Endothelial cell of umbilical vein (primary cell): ENCODE results near the gene PRM3. TPM values are rescaled to one million over a fixed set of nuclear protein-coding genes. Genes with fewer than 3 reads are reported as not detected.

Experiments used
- BruUV-seq: library from RNA; stranded (reverse); fragments of 400-500 nt; replicated peaks from 2 replicates; lab custom pipeline; 2021; lab: Mats Ljungman, UMichigan
- CTCF ChIA-PET: fragments of 300-600, 350-600 bp; sonication (Branson Sonifier 250); formaldehyde crosslinking; loops from one replicate; lab custom pipeline; 2021; ENCODE audit warnings: antibody characterized with exemption, inconsistent platforms; lab: Charles Lee
- POLR2A ChIA-PET: fragments of 300-600, 350-600 bp; sonication (Branson Sonifier 250); formaldehyde crosslinking; loops from one replicate; lab custom pipeline; 2021; ENCODE audit warnings: antibody characterized with exemption, inconsistent platforms; lab: Charles Lee
- DNase-seq: peaks from one replicate; pipeline ENCODE4 v3.0.0-alpha.2; 2011; ENCODE audit warnings: low read depth, low spot score
- FAIRE-seq: peaks from 2 replicates; lab custom pipeline; 2011; peaks lifted over from hg19 to GRCh38; lab: Jason Lieb, UNC
- H2AFZ ChIP-seq: 2 replicates; pipeline ENCODE4 v1.6.0; 2012; ENCODE audit warnings: low read depth, low read length, control low read depth, inconsistent platforms
- H3K27ac ChIP-seq: 2 replicates; pipeline ENCODE4 v1.5.1; 2011; ENCODE audit warnings: low read depth, mild to moderate bottlenecking, control low read depth, low read length, moderate library complexity; ENCODE audit not compliant: insufficient read depth
- H3K27me3 ChIP-seq, 2 experiments: 2 replicates each; pipeline versions ENCODE4 v1.6.0 to v1.6.1; 2011; ENCODE audit warnings: low read length in 2 of 2, mixed read lengths in 1 of 2; ENCODE audit not compliant: control insufficient read depth in 2 of 2, insufficient read depth in 2 of 2
- H3K36me3 ChIP-seq, 2 experiments: 2 replicates in 1 of 2; 3 replicates in 1 of 2; pipeline ENCODE4 v1.5.1; 2011; ENCODE audit warnings: low read length in 2 of 2, mild to moderate bottlenecking in 1 of 2, moderate library complexity in 1 of 2; ENCODE audit not compliant: control insufficient read depth in 2 of 2, insufficient read depth in 2 of 2; ENCODE audit errors: extremely low read depth in 1 of 2
- H3K4me1 ChIP-seq: 3 replicates; pipeline ENCODE4 v1.5.1; 2011; ENCODE audit warnings: mild to moderate bottlenecking, low read length; ENCODE audit not compliant: control insufficient read depth, insufficient read depth; ENCODE audit errors: extremely low read depth
- H3K4me2 ChIP-seq: 2 replicates; pipeline ENCODE4 v1.6.1; 2011; ENCODE audit warnings: low read length, control low read depth, mixed read lengths; ENCODE audit not compliant: insufficient read depth
- H3K4me3 ChIP-seq, 3 experiments: fragments of 200-600 bp in 1 of 3; sonication (generic), shearing (Covaris generic) in 1 of 3; replicated peaks in 1 of 3; 2 replicates each; pipeline ENCODE4 v1.5.1; 2011 to 2016; ENCODE audit warnings: control low read depth in 3 of 3, low read length in 3 of 3, mild to moderate bottlenecking in 2 of 3, inconsistent platforms in 1 of 3, low read depth in 1 of 3, moderate library complexity in 1 of 3; ENCODE audit not compliant: insufficient read depth in 1 of 3
- H3K79me2 ChIP-seq: 2 replicates; pipeline ENCODE4 v1.6.0; 2012; ENCODE audit warnings: low read length, inconsistent platforms; ENCODE audit not compliant: control insufficient read depth, insufficient read depth
- H3K9ac ChIP-seq: replicated peaks from 2 replicates; pipeline ENCODE3; 2011; ENCODE audit warnings: low read length, control low read depth; ENCODE audit not compliant: insufficient read depth; ENCODE audit errors: extremely low read depth
- H3K9me1 ChIP-seq: replicated peaks from 3 replicates; pipeline ENCODE4 v1.6.0; 2011; ENCODE audit warnings: mild to moderate bottlenecking, low read length; ENCODE audit not compliant: control insufficient read depth, insufficient read depth; ENCODE audit errors: extremely low read depth
- H3K9me3 ChIP-seq: replicated peaks from 2 replicates; pipeline ENCODE4 v1.5.1; 2012; ENCODE audit warnings: low read length, inconsistent platforms; ENCODE audit not compliant: control insufficient read depth, insufficient read depth
- H4K20me1 ChIP-seq: replicated peaks from 2 replicates; pipeline ENCODE3; 2011; ENCODE audit warnings: mild to moderate bottlenecking, low read length; ENCODE audit not compliant: control insufficient read depth, insufficient read depth; ENCODE audit errors: extremely low read depth
- CTCF ChIP-seq, 2 donors: IDR thresholded peaks; 1 replicate in 1 of 2; 2 replicates in 1 of 2; pipeline ENCODE4 v1.5.1; 2011; ENCODE audit warnings: low read length in 2 of 2, mild to moderate bottlenecking in 2 of 2, moderate library complexity in 2 of 2, control low read depth in 1 of 2, inconsistent platforms in 1 of 2, low read depth in 1 of 2; ENCODE audit not compliant: insufficient read depth in 1 of 2; ENCODE audit errors: extremely low read depth in 1 of 2
- EZH2 ChIP-seq: IDR thresholded peaks from 2 replicates; pipeline ENCODE4 v1.6.1; 2012; ENCODE audit warnings: borderline replicate concordance, low read depth, mild to moderate bottlenecking, moderate library complexity, low read length, inconsistent platforms; ENCODE audit not compliant: severe bottlenecking
- FOS ChIP-seq: IDR thresholded peaks from 2 replicates; pipeline ENCODE4 v1.6.1; 2011; ENCODE audit warnings: mild to moderate bottlenecking, low read length, moderate library complexity, borderline replicate concordance; ENCODE audit not compliant: insufficient read depth
- GATA2 ChIP-seq: IDR thresholded peaks from 2 replicates; pipeline ENCODE4 v1.7.0; 2011; ENCODE audit warnings: low read depth, mild to moderate bottlenecking, moderate library complexity, mixed read lengths, low read length; ENCODE audit not compliant: insufficient read length, insufficient read depth
- JUN ChIP-seq: IDR thresholded peaks from 2 replicates; pipeline ENCODE4 v1.6.1; 2011; ENCODE audit warnings: borderline replicate concordance, low read depth; ENCODE audit not compliant: insufficient read length, insufficient read depth
- MYC ChIP-seq: IDR thresholded peaks from one replicate; pipeline ENCODE4 v1.6.1; 2011; ENCODE audit warnings: mild to moderate bottlenecking, low read depth, low read length
- POLR2A ChIP-seq: IDR thresholded peaks from 2 replicates; pipeline ENCODE4 v1.6.1; 2012; ENCODE audit warnings: low read depth, mild to moderate bottlenecking, control low read depth, low read length
- POLR2AphosphoS5 ChIP-seq: IDR thresholded peaks from 2 replicates; pipeline ENCODE4 v1.6.1; 2012; ENCODE audit warnings: low read depth, mild to moderate bottlenecking, control low read depth, low read length, moderate library complexity; ENCODE audit not compliant: insufficient read depth
- dilution Hi-C: fragments of 300-500 bp; cut with MboI; formaldehyde crosslinking; loops from one replicate; pipeline ENCODE4 v1.15.0; 2019; ENCODE audit warnings: low sequenced_read_pairs; ENCODE audit not compliant: extremely low pct_ligation_motif_present
- intact Hi-C: fragments of 100-400 bp; cut with micrococcal nuclease; formaldehyde crosslinking; loops from one replicate; pipeline ENCODE4 v1.10.0; 2022
- polyA plus RNA-seq, 4 experiments: library from polyadenylated mRNA; depleted of rRNA in 3 of 4; stranded (reverse) in 3 of 4; unstranded in 1 of 4; fragments of >200 nt; gene quantifications; 2 replicates each; pipeline versions ENCODE4 v1.2.1 to v1.2.3, GENCODE V29; 2011 to 2012; ENCODE audit warnings: missing spikeins in 1 of 4
- total RNA-seq: library from RNA; stranded (reverse); gene quantifications from 2 replicates; pipeline ENCODE4 v1.2.3, GENCODE V29; 2021
- TF ChIP-seq, protein P1 (sequence below): IDR thresholded peaks from 2 replicates; pipeline ENCODE4 v1.6.1; 2011; ENCODE audit not compliant: insufficient read depth, insufficient read length

PRM3 gene
- total and polyA plus RNA-seq, 2 donors (not counting 3 experiments of a cell fraction or from before 2014, with no cell fraction given) = not detected

- no peak overlapping the region for H3K27ac ChIP-seq
- H3K36me3 ChIP-seq = no peaks in the 10 kb centered on the region
- no peak overlapping the region for H3K4me2 ChIP-seq
- ChIA-PET CTCF (interaction anchor here (1.2 kb wide), 1 partner anchor 9 kb away, joined by 3 read pairs; no protein-coding TSS in a partner anchor), POLR2A (no interaction called here)
- no peaks in the 10 kb centered on the region for H3K9me1 ChIP-seq
- no TSS peak for BruUV-seq
- FAIRE-seq (no peak), DNase-seq (no peak)
- no peak overlapping the region for H2AFZ ChIP-seq
- intact Hi-C loops = no loop called here
- H3K27me3 ChIP-seq = peaks cover 3 to 5% of the 10 kb centered on the region in 2 experiments
- no peaks in the 10 kb centered on the region for H4K20me1 ChIP-seq
- dilution Hi-C loops = no loop called here
- H3K9me3 ChIP-seq = no peaks in the 10 kb centered on the region
- no peaks in the 10 kb centered on the region for H3K79me2 ChIP-seq
- no peak overlapping the region for H3K9ac ChIP-seq
- H3K4me3 ChIP-seq = no peak overlapping the region
- no peak for TF ChIP-seq EZH2
- no peak for TF ChIP-seq POLR2A
- no peak for TF ChIP-seq MYC
- TF ChIP-seq, protein P1, sequence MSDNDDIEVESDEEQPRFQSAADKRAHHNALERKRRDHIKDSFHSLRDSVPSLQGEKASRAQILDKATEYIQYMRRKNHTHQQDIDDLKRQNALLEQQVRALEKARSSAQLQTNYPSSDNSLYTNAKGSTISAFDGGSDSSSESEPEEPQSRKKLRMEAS = no peak
- no peak for TF ChIP-seq FOS
- no peak for TF ChIP-seq POLR2AphosphoS5
- no peak for TF ChIP-seq CTCF (IDR thresholded peaks at IDR 0.05; ENCODE audit: extremely low read depth in 1 of 2, insufficient read depth in 1 of 2, low read depth in 1 of 2, low read length in 2 of 2)
- no peak for TF ChIP-seq JUN
- no peak for TF ChIP-seq GATA2
- H3K4me1 ChIP-seq = no peaks in the 10 kb centered on the region
Observed at GRCh38 chr16:11289202-11289601, 15.8 kb upstream of the PRM3 start.
